Stimulated activated CD4-positive, alpha-beta T cell treated with anti-CD3 and anti-CD28 coated beads, Interleukin-1b, Interleukin-23, amount 100 ng/mL, for 4 hours (primary cell): Measurements from ENCODE around the gene BTG4.

Experiments
- DNase-seq, 2 donors: peaks; one replicate each; pipeline ENCODE4 v3.0.0-alpha.2; 2020; ENCODE audit warnings: low read depth in 2 of 2

BTG4 gene

DNA sequence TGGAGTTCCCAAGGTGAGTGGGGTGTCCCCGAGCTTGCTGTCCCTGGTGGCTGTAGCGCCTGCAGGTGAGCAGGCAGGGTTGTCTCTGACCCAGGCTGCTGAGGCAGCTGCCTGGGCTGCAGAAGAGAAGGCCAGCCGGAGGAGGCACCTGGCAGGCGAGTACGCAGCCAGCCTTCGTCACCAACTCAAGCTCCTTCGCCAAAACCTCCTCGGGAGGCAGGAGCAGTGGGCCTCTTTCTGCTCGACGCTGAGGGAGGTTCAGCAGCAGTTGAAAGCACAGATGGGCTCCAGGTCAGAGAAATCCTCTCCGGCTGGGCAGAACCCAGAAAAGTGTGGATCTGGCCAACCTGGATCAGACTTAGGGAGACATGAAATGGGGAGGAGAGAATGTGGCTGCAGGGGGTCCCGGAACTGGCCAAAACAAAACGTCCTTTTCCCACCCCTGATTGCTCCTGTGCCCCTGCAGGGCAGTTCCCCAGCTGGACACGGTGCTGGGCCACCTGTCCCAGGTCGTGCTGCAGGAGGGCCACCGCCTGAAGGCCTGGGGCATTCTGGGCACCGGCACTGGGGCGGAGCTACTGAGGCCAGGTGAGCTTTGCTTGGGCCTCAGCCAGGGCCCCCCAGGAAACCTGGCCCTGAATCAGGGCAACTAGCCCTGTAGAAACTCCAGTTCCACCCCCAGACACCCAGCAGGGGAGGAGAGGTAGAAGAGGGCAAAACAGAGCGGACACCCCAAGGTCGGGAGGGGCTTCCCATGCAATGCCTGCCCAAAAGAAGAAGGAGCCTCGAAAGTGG lies 56.7 kb downstream of the BTG4 start:
- DNase-seq, result no peak

DNA sequence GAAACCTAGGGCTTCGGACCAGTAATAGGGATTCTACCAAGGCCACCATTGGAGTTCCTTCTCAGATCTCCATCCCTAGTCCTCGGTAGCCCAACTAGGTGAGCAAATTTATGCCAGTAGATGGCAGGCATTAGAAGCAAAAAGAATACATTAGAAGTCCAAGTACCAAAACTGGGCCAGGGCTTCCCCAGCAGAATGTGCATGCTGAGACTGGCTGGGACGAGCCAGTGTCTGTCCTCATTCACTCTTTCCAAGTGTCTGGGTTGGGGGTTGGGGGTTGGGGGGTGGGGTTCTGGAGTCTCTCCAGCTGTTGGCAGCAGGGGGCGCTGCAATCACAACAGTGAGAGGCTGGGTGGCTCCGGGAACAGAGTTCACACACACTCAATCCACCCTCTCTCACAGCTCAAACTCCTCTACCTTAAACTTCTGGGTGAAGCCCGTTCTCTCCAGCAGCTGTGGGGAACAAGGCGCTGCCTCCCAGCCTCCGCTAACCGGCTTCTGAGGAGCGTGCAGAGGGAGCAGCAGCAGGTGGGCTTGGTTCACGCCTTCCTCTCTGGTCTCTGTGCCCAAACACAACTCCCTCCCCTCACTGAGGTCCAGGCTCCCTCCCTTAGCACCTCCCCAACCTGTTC lies 57.5 kb downstream of the BTG4 start:
- peak; percentile 19 to 53 for DNase-seq

GRCh38 chr11:111452817-111453552 lies 59.2 kb downstream of the BTG4 start:
- no peak for DNase-seq

DNA sequence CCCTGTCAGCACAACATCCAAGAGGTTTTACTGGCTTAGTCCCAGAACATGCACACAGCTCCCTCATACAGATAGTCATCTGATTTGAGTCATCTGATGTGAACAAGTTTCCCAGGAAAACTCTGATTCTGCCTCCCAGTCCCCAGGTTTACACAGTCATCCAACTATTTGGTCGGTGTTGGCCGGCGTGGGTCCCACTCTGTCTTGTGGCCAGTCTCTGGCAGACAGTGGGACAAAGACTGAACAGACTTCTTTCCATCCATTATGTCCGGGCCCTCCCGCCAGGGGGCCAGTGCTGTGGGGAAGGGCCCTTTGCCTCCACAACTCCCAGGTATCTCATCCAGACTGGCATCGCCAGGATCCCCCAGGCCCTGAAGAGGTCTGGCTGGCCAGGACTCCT lies 60.0 kb downstream of the BTG4 start:
- no peak for DNase-seq

DNA sequence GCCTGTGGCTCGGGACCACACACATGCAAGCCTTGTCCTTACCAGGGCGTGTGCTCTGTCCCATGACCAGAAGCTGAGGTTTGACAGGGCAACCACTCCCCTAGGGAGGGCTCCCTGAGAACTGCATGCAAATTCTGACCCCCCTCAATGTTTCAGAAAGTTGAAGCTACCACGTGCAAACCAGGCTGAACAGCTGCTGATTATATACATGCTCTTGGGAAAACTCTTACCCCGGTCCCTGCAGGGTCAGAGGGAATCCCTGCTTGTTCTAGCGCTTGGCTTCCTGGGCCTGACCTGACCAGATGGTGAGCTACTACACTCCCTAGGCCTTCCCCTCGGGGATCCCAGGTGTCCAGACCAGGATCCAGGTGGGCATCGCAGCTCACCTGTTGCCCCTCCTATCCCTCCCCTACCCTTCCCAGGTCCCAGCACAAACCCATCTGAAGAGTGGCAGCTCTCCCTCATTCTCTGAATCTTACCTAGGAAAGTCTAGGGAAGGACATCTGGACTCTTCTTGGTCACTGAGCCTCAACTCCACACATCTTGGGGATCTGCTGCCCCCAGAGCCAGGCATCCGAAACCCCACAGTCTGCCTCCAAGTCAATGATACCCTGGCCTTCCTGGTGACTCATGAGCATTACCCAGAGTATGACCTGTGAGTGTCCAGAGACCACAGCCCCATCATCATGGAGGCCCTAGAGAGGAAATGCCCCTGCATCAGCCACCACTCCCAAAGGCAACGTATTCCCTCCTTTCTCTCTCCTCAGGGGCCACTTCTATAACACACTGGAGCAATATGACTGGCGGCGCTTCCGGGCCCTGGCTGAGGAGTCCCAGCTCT lies 61.5 kb downstream of the BTG4 start:
- DNase-seq, result no peak

DNA sequence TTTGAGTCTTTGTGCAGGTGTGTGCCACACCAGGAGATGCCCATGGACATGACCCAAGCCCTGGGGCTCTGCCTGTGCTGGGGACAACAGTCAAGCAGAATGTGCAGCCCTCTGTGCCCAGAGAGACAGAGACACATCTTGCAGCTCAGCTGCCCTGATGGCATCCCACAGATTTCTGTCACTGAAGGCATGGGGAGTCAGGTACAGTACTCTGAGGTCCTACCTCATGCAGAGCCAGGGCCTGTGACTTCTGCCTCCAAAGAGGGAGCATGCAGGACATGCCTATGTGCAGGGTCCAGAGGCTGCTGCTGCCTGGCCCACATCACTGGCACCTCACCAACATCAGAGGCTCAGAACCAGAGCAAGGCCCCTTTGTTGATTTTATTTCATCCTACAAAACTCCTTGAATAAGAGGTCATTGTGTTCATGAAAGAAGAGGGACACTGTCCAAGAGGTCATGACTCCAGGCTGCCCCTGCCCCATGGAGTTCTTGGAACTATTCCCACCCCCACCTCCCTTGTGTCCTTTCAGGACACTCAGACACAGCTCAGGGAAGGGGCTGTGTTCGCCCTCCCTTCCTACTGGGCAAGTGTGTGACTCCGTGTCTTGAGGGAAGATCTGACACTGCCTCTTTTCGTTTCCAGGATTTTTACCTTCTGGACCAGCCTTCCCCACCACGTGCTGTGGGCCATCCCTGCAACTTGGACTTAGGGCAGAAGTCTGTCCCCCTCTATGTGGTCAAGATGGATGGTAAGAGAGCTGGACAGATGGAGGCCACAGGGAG lies 62.3 kb downstream of the BTG4 start:
- DNase-seq, result no peak

DNA sequence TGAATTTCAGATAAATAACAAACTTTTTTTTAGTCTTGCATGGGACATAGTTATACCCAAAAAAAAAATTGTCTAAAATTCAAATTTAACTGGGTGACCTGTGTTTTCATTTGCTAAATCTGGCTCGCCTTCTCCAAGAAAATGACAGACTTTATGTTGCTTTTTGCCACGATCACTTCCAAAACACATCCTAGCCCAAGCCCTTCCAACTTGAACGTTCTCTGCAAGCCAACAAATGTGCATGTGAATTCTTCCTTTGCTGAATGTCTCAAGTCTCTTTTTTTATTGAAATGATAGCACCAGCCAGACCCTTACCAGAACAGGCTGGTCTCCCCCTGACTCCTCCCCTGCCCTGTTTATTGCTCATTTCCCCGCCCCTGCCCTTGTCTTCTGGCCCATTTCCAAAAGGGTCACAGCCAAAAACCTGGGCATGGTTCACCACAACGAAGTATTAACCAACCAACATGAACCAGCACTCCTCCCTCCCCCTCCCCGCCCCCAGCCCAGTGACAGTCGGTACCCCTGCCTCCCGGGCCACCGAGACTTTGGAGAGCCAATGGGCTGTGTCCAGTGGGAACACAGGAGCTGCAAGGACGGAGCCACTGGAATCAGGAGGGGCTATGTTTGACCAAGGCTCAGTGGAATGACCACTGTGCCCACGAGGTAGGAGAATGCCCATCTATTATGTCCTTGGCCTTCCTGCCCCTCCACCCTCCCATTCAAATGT lies 63.2 kb downstream of the BTG4 start:
- DNase-seq, result no peak

- no peak for DNase-seq
Observed at GRCh38 chr11:111448414-111448813, 63.8 kb downstream of the BTG4 start.

DNA sequence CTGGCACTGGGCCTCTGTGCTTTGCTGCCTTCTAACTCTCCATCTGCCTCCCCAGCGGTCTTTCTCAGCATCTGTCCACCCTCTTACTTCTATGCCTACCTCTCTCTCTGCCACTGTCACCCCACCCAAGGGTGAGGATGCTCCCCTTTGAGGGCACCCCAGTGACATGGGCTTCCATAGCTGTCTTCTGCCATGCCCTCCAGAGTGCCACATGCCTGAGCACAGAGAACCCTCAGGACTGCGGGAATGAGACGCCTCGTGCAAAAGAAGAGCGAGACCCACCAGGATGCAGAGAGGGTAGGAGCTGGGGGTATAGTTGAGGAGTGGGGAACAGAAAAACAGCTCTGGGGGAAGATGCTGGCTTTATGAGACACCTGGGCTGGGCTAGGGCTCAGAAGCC lies 64.3 kb downstream of the BTG4 start:
- DNase-seq, result no peak

GRCh38 chr11:111447112-111447471 lies 65.1 kb downstream of the BTG4 start:
- no peak for DNase-seq

- peak; percentile 39 to 65 for DNase-seq
Observed at GRCh38 chr11:111446404-111447111, 65.6 kb downstream of the BTG4 start.

DNA sequence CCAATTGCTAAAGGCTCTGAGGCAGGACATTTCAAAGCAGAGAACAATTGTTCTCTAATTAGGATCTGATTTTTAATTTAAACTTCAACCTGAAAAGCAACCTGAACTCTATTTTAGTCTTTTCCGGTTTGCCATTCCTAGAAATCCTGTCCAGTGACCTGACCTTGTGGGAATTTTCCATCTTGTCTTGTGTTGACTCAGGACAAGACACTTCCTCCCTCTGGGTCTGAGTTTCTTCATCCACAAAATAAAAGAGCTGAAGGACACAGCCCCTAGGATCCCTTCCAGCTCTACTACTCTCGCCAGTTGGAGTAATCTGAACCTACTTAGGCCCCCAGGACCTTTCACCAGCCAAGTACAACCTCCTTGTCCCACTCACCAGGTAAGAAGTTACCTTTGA lies 66.6 kb downstream of the BTG4 start:
- no peak for DNase-seq
